ENCODE measurements around the gene TBX15. TPM values are rescaled to one million over a fixed set of nuclear protein-coding genes. Genes with fewer than 3 reads are reported as not detected.

The TBX15 gene
- total RNA-seq, 4 donors from 2014 or later: 1.1 to 5.4 (median 3.5) TPM

GRCh38 chr1:118902299-118902698 lies 85.8 kb downstream of the TBX15 start:
- DNase-seq: no peak
- H3K27ac ChIP-seq: no peak overlapping the region
- intact Hi-C loops (cut with DNase I): no loop called here
- WGBS, 2 donors: 95 to 97% methylated on average over 2 of the region's 2 CpGs
- no peaks in the 10 kb centered on the region for H3K36me3 ChIP-seq
- H3K4me3 ChIP-seq (replicated peaks in 1 of 3): no peak overlapping the region
- H3K9me3 ChIP-seq: no peaks in the 10 kb centered on the region
- no peaks in the 10 kb centered on the region for H3K4me1 ChIP-seq
- H3K27me3 ChIP-seq: no peaks in the 10 kb centered on the region
- TF ChIP-seq CTCF (IDR thresholded peaks at IDR 0.05) (no peak), POLR2A (IDR thresholded peaks at IDR 0.05) (no peak)

GRCh38 chr1:118900643-118901440 lies 87.3 kb downstream of the TBX15 start:
- Histone ChIP-seq H3K27ac (no peak overlapping the region), H3K27me3 (no peaks in the 10 kb centered on the region), H3K4me1 (no peaks in the 10 kb centered on the region), H3K4me3 (replicated peaks in 1 of 3) (no peak overlapping the region), H3K9me3 (no peaks in the 10 kb centered on the region), H3K36me3 (no peaks in the 10 kb centered on the region)
- TF ChIP-seq POLR2A (IDR thresholded peaks at IDR 0.05) (no peak), CTCF (IDR thresholded peaks at IDR 0.05) (no peak)
- no peak for DNase-seq
- intact Hi-C loops (cut with DNase I): no loop called here

- intact Hi-C loops (cut with DNase I): no loop called here
- no peak for DNase-seq
- no peak overlapping the region for H3K4me3 ChIP-seq (replicated peaks in 1 of 3)
- no peaks in the 10 kb centered on the region for H3K27me3 ChIP-seq
- TF ChIP-seq CTCF (IDR thresholded peaks at IDR 0.05) (no peak), POLR2A (IDR thresholded peaks at IDR 0.05) (no peak)
- H3K4me1 ChIP-seq: no peaks in the 10 kb centered on the region
- no peaks in the 10 kb centered on the region for H3K36me3 ChIP-seq
- no peak overlapping the region for H3K27ac ChIP-seq
- no peaks in the 10 kb centered on the region for H3K9me3 ChIP-seq
- 67 to 71% methylated on average over 3 of the region's 3 CpGs for WGBS, 2 donors
Observed at GRCh38 chr1:118899340-118899739, 88.8 kb downstream of the TBX15 start.

GRCh38 chr1:118898712-118899111 lies 89.4 kb downstream of the TBX15 start:
- H3K9me3 ChIP-seq: no peaks in the 10 kb centered on the region
- no peak for DNase-seq
- WGBS, 2 donors: 74 to 86% methylated on average over 3 of the region's 3 CpGs
- no peak overlapping the region for H3K4me3 ChIP-seq (replicated peaks in 1 of 3)
- H3K36me3 ChIP-seq: no peaks in the 10 kb centered on the region
- H3K27ac ChIP-seq: no peak overlapping the region
- no peaks in the 10 kb centered on the region for H3K27me3 ChIP-seq
- intact Hi-C loops (cut with DNase I): no loop called here
- H3K4me1 ChIP-seq: no peaks in the 10 kb centered on the region
- TF ChIP-seq POLR2A (IDR thresholded peaks at IDR 0.05) (no peak), CTCF (IDR thresholded peaks at IDR 0.05) (no peak)

- no peaks in the 10 kb centered on the region for H3K27me3 ChIP-seq
- no peak overlapping the region for H3K27ac ChIP-seq
- DNase-seq: no peak
- TF ChIP-seq POLR2A (IDR thresholded peaks at IDR 0.05): no peak
- no peak for TF ChIP-seq CTCF (IDR thresholded peaks at IDR 0.05)
- H3K4me1 ChIP-seq: no peaks in the 10 kb centered on the region
- H3K36me3 ChIP-seq: no peaks in the 10 kb centered on the region
- H3K9me3 ChIP-seq: no peaks in the 10 kb centered on the region
- intact Hi-C loops (cut with DNase I): no loop called here
- H3K4me3 ChIP-seq (replicated peaks in 1 of 3): no peak overlapping the region
Observed at GRCh38 chr1:118896416-118896815, 91.7 kb downstream of the TBX15 start.

All from thyroid gland (tissue), 4 donors.